Measurements from ENCODE around the gene NUAK1.

NUAK1 gene

DNA sequence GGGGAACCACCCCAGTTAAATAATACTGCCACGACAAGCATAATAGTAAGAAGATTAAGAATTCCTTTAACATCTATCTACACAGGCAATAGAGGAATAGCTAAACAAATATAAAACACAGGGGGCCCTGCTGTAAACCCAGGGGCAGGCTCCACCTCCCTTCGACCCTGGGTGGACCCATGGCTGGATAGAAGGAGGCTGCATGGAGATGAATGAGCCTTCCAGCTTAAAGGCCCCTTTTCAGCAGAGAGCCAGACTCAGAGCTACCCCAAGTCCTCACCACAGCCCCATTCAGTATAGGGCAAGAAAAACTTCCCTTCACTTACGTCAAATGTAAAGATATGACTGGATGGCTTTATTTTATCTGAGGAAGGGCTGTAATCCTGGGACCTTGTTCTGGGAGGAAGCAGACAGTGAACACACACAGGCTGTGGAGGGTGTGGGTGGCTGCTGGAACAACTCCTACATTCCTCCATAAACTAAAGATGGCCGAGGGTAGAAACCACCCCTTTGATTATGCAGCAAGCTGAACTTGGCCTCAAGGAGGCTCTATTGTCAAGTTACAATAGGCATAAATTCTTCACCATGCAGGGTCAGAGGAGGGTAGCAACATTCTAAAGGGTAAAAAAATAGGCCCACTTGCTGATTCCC lies 30.4 kb downstream of the NUAK1 start:
- DNase-seq: no peak

DNA sequence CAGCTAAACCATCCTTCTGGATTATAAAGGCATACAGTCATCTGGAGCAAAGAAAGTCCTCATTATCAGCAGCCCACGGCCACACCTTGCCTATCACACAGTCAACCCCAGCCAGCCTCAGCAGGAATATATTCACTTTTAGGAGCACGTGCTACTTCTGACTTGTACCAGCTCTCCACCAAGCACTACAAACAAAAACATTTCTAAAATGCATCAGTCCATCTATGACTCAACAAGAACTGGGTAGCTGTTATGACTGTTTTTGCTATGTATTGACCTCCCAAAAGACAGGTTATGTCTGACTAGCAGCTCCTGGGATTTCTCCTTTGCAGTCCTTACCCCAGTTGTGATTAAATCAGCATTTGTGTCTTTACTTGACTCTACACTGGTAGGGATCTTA lies 31.2 kb downstream of the NUAK1 start:
- no peak for DNase-seq

DNA sequence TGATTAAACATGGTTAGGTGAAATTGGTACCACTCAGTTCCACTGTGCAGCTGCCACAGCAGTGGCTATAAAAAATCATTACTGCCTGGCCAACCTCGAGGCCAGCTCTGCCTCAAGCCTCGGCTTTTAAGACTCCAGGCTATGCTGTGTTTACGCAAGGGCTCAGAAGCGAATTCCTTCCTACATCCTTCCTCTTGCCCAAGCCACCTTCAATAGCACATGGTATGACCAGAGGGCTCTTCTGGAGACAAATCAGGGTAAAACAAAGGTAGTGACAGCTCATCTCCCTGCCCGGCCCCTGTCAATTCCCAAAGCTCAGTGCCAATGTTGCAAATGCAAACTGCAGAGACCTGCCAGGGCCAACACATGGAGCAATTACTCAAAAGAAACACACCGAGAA lies 31.9 kb downstream of the NUAK1 start:
- DNase-seq: no peak

DNA sequence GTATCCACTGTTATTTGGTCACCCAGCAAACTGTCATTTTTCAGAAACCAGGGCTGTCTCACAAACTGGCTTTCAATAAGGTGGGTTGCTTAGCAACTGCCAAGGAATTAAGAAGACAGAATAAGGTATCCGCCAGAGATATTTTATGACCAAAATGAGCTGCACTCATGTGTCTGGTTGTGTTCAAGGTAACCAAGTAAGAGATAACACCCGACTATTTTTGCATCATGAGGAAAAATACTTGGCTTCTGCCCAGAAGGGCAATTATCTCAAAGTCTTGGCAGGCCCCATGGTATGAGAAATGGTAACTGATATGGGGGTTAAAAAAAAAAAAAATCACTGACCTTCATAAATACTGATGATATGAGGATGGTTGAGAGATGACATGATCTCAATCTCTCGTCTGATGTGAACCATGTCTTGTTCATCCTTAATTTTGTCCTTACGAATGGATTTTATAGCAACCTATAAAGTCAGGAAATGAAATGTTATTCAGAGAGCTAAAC lies 32.6 kb downstream of the NUAK1 start:
- DNase-seq: no peak

DNA sequence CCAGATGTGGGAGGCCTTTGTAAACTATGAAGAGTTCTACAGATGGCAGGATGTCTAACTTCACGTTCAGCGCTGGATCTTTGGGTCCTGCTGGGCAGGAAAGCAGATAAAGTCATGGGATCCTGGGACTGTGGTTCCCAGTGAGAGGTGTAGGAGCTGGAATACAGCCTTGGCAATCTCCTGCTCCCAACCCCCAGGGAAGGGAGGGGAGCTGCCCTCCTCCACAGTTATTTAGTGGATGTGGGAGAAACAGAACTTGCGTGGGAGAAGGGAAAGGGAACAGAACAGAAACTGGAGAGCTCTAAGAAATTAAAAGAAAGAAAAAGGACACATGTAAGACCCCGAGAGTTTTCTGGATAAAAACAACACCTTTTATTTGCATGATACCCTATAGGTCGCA lies 37.0 kb downstream of the NUAK1 start:
- DNase-seq: no peak

DNA sequence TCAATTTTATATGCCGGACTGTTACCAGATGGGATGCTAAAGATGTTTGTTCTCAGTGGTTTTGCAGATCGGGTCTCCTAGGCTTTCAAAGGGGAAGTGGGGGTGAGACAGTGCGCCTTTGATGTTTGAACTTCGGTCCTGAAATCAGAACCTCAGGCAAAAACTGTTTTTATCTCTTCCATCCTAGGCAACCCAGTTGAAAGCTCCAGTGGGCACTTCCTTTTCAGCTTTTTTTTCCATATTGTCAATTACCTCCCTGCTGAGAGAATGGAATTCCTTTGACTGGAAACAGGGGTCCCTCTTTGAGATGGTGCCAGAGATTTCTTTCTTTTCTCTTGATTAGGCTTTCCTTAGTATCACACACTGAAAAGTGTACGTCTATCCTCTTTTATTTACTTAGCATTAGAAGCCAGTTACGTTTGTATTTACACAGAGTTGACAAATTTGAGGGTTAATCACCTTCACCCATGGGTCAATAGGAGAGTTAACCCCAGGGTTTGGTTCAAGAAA lies 40.0 kb downstream of the NUAK1 start:
- DNase-seq: no peak

DNA sequence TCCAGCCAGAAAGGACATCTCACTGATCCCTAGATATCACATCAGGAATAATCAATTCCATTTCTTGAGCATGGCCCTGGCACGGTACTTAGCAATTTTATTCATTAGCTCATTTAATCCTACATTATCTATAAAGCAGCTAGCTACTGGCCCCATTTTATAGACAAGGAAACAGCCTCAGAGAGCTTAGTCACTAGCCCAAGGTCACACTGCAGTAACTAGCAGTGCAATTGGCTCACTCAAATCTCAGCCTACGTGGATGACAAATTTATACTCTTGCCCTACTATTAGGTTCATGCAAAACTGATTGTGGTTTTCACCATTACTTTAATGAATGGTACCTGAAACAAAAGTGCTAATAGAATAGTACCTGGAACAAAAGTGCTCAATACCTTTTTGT lies 41.7 kb downstream of the NUAK1 start:
- DNase-seq: no peak

DNA sequence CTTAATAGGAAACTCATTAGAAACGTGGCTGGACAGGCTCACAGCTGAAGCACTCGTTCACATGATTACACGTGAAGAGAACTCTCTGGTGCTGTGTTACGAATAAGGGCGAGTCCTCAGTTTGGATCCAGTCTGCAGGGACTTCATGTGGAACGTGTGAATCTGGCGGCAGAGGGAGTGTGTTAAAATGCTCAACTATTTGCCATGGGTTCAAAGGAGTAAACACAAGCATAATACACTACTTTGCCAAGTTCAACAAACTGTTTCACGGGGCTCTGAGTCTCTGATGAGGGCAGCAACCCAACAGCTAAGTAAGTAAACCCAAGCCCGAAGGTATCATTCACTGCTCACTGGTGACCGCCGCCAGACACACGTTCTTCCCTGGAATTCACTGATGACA lies 42.4 kb downstream of the NUAK1 start:
- no peak for DNase-seq

DNA sequence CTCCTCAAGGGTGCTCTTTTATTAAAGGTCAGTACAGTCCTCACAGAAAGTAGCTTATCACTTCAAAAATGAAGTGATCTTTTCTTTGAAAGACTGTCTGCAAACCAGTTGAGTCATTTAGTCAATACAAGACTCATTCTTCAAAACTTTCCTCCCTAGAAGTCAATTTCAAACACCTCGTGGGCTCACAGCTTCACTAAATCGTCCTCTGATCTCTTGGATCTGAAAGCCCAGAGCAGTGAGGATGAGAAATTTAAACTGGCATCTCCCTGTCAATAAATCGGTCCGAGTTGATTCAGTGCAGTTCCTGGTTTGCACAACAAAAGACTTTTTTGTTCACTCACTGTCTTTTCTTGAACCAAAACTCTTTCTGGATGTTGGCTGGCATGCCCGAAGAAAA lies 44.5 kb downstream of the NUAK1 start:
- no peak for DNase-seq

DNA sequence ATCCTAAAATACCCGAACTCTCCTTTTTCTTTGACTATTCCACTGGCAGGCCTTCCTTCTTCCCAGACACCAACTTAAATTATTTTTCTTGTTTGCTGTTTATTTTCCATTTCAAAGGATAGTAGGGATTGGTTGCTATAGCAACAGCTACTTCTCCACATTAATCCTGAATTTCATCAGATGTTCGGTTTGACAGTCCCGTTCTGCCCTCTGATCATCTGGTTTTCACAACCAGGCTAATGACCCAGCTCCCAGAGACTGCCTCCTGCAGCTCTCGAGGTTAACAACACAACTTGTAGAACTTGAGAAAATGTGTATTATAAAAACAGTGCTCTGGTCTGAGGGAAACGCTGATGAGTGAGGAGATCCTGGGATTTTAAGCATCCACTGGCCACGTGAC lies 45.5 kb downstream of the NUAK1 start:
- no peak for DNase-seq

DNA sequence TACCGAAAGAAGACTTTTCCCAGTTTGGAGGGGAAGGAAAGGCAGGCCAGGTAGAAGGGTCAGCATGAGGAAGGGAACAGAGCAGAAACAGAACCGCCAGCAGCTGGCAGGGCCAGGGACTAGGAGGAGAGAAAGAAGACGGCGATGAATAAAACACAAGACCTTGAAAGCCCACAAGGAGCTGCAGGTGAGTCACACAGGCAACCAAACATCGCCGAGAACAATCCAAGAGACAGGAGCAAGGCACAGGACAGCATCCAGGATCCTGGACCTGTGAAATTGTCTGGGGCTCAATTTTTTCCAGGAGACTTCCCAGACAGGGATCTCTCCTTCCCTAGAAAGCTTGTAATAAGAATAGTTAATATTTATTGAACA lies 47.3 kb downstream of the NUAK1 start:
- no peak for DNase-seq

DNA sequence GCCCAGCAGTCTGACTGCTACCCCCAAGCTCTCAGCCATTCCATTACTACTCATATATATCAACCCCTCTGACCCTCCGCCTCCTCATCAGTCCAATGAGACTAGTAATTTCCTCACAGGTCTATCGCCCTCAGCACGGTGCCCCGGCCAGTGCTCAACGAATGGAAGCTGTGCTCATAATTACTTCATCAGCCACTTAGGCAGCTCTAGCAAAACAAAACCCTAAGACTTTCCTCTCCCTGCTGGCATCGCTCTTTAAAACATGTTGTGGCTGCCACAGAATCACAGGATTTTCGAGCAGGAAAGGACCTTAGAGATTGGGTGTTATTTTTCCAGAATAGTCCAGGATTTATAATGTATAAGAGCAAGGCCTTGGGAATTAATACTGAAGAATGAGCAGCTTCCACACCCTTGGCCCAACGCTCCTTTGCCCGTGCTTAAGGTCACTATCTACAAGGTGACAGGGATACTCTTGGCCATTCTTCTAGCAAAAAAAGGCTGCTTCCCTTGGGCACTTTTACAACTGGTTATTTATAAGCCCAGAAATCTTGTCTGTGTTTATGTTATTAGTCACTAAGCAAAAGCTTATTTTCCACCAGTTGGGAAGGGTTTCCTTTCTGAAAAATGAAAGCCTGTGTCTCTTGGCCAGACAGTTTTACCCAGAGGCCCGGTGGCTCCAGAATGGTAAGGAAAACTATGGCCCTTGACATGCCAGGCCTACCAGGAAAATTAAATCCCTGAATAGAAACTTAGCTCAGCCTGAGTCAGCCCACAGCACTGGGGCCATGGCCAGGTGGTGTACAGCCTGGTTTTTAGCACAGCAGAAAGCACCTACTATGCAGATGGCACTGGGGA lies 47.9 kb downstream of the NUAK1 start:
- DNase-seq: no peak

DNA sequence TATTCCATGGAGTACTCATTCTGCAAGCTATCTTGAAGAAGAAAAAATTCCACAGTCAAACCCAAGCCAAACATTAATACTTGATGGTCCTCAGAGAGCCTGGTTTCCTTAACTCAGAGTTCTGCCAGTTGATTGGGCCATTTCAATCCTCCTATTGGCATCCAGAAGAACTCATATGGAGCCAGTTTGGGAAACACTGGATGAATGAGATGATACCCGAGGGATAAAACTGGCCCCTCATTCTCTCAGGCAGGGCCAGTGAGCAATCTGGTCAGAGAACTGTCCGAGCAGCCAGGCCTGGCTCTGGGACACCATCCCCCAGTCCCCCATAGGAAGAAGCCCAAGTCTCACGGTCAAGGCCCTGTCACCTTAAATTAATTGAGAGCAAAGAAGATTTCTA lies 48.8 kb downstream of the NUAK1 start:
- no peak for DNase-seq

DNA sequence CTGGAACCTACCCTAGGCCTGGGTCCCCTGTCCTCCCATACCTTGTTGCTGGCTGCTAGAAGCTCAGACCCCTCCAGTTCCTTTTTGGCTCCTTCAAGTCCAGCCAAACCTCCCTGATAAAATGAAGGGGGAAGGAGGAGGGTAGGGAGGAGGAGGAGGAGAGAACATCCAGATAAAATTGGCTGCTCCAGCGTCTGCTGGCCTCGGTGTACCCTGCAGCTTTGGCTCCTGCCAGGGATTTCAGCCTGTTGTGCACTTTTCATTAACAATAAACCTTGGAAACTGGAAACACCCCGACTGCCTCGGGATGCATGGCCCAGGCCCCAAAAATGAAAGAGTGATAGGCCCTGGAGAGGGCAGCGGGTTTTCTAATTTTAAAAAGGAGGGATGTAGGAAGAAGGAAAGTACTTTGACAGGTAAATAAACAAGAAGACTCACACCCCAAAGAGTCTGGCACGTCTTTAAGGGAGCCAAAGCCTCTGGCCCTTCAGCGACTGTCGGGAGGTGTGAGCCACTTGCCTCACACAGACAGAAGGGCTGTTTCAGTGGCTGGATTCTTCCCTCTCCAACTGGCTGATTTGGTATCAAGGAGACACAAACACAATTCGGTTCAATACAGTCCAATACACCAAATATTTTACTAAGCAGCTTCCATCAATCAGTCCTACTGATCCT lies 49.8 kb downstream of the NUAK1 start:
- DNase-seq: no peak

DNA sequence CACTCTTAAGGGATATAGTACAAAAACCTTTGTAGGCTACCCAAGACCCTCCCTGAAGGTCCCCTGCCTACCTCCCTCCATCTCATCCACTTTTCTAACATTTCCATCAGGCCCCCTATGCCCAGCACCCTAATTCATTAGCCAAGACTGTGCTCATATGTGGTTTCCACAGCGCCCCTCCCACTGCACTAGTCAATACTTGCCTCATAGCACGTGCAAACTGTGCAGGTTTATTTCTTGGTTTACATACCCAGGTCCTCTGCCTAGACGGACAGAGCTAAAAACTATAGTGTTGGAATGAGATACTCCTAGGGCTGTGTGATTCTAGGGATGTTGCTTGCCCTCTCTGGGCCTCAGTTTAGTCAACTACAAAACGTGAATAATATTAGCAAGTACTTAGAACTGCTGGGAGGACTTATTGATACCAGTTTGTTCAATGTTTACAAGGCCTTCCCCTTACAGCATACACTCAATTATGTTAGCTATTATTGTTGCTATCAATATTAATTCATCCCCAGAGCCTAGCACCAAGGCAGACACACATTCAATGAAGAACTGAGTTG lies 50.4 kb downstream of the NUAK1 start:
- DNase-seq: no peak

DNA sequence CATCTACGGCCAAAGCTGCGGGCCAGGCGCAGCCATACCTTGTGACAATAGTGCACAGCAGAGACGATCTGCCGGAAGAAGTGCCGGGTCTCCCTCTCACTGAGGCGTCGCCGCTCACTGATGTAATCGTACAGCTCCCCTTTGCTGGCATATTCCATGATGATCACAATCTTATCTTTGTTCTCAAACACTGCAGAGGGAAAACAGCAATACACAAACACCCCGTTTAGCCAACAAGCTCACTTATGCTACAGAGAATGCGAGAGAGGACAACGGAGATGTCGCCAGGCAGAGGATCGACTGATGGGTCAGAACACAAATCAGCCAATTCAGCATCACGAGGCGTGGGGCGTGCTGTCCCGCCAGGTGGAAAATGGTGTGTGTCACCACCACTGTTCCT lies 52.1 kb downstream of the NUAK1 start:
- no peak for DNase-seq

DNA sequence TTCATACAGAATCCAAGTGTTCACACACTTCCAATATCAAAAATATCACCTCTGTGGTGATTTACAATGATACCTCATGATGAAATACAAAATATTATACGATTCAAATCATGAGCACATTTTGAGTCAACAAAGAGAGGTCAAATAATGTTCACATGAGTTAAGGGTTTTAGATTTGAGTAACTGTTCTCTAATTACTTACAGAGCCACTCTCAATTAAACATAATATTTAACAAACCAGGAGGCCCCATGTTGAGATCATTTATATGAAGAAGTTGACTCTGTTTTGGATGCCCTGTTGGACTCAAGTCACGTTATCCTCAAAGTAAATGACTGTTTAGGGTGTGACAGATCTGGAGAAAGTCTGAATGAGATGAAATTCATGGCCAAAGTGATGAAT lies 53.5 kb downstream of the NUAK1 start:
- no peak for DNase-seq

DNA sequence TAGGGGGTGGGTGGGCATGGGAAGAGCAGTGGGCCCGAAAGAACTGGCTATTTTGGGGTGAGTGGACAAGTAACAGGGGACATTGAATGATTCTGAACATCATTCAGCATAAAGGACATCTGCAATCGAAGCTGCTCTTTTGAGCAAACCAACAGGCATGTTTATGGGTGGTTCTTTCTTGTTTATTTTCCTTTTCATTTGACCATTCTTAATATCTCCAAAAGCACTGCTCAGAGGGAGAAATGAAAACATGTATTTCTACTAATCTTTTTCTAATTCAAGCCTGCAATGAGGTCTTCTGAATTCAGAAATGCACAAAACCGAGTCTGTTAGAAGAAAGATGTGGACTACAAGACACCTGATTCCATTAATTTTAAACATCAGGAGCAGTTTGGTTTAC lies 54.0 kb downstream of the NUAK1 start:
- no peak for DNase-seq

DNA sequence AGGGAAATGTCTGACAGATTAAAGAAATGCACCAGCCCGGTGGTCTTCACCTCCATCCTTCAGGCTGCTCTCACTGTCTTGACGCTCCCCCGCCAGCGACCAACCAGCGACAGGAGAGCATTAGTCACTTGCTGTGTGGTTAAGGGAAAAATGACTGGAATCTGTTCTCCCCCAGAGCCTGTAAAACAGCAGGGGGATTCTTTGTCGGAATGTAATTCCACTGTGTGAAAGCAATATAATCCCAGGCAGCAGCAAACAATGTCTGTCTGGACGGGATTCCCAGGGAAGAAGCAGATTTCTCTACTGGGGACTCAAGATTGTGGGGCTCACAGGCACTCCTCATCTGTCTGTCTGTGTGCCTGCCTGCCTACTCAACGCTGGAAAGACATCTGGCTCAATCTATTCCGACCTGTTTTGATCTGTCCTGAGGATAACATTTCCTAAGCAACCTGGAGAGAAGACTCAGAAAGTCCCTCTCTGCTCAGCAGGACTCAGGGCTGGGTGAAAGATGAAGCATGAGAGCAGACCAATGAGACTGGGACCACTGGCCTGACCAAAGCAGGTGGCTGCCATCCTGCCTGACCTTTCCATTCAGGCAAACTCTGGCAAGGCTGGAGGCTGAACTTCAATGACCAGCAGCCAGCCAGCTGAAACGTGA lies 54.6 kb downstream of the NUAK1 start:
- no peak for DNase-seq

DNA sequence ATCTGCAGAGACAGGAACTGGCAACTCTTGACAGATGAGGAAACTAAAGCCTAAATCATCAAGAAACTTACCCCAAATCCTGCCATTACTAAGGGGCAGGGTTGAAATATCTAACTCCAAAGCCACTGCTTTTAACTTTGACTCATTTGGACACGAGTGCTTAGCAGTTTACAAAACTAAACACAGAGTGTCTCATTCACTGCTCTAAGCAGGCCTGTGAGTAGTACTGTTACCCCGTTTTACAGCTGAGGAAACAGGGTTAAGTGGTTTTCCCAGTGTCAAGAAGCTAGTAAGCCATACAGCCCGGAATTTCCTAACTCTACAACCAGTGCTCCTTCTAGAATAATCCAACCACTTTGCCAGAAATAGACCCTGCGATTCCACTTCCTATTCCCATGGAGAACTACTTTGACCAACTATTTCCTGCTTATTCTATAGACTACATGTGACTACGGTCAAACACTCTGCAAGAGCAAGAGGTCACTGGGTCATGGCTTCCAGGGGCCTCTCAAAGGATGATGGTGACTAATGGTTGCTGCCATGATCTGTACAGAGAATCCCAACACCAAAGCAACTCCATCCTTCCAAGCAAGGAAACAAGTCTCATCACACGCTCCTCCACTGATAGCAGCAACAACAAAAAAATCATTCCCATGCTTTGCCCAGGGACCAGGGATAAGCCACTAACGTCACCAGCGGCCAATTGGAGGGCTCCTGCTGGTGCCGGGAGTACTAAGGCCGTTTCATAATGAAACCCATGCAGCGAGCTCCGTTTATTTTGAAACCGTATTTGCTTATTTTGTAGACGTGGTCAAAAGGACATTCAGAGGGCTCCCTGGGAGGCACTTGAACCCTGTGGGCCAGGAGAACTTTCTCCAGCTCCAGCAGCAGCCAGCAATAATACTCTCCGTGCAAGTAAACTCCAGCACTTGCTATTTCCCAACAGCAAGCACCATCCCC lies 56.3 kb downstream of the NUAK1 start:
- no peak for DNase-seq

DNA sequence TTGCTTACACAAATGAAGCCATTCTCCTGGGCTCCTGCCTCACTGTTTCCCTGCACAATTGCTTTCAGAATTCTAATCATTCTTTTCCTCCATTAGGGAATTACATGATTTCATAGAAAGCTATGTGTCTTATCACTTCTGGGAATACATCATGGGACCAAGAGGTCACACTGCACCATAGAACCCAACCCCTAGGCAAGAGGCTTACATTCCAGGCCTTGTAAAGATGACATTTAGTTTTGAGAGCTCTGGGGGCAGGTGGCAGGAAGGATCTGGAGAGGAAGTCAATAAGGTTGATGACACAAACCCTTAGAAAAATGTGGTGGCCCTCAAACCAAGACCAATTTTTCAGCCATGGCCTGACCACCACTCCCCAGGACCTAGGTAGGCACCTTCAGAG lies 57.1 kb downstream of the NUAK1 start:
- no peak for DNase-seq

DNA sequence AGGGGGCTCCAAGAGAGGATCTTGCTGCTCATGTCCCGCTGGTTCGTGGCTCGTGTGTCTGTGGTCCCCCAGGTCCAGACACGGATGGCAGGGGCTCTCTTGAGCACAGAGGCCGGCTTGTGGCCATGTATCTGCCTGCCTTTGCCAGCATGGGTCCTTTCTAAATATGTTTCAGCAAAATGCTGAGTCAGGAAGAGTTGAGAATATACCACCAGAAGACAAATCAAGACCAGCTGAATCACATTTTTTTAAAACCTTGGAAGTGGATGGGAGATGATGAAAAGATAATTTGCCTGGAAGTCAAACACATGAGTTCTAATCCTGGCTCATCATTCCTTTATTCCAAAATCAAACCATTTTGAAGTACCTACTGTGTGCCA lies 58.0 kb downstream of the NUAK1 start:
- DNase-seq: no peak

Measured in stimulated activated CD4-positive, alpha-beta T cell treated with anti-CD3 and anti-CD28 coated beads, Interleukin-12 subunit alpha, Interleukin-12 subunit beta, amount 100 ng/mL, for 4 hours (primary cell).